Erythroblast (primary cell): ENCODE results near the gene CEP19.

Experiments
- GATA1 ChIP-seq: IDR thresholded peaks from 2 replicates; pipeline ENCODE4 v1.6.1; 2011; ENCODE audit warnings: low read depth, mild to moderate bottlenecking, control low read depth, low read length, moderate library complexity
- POLR2A ChIP-seq: IDR thresholded peaks from 2 replicates; pipeline ENCODE4 v1.6.1; 2011; ENCODE audit warnings: mild to moderate bottlenecking, low read length

- TF ChIP-seq POLR2A (no peak), GATA1 (no peak)
Measured at GRCh38 chr3:196662033-196662432, 50.0 kb downstream of the CEP19 start.
